Raji (cell line): ENCODE results near the gene CYBA.

ENCODE experiments used
- POLR2A ChIP-seq: IDR thresholded peaks from 2 replicates; pipeline ENCODE4 v1.6.1; 2011; ENCODE audit warnings: low read depth, low read length, control low read depth; ENCODE audit not compliant: insufficient read depth

CYBA gene

DNA sequence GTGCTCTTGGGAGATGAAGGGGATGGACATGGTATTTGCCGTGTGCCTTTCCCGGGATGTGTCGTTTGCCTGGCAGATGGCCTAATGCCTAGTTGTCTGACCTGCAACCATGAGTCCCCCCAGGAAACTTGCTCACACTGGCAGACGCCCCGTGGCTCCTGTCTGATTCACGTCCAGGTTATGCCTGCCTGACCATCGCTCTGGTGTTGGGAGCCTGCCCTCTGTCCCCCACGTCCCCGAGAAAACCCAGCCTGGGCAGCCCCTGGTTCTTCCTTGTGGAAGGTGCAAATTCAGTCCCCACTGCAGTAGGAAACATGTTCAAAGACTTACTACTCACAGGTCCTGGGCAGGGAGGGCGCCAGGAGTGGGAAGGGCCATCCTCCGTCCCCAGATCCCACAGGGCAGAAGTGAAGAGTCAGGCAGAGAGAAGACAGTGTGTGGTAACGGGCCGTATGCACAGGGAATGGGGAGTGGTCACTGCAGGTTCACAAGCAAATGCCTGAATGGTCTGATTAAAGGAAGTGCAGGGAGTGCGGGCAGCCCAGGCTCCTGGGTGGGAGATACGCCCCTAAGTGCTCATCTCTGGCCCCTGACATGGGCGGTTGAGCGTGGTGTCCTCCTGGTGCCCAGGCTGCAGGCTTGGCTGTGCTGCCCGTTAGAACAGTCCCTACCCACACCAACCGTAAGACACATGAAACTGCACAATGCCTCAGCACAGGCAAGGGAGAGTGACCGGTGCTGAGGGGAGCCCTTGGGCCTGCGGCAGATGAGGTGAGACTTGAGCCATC is 39.7 kb upstream of the CYBA start:
- TF ChIP-seq POLR2A: no peak

DNA sequence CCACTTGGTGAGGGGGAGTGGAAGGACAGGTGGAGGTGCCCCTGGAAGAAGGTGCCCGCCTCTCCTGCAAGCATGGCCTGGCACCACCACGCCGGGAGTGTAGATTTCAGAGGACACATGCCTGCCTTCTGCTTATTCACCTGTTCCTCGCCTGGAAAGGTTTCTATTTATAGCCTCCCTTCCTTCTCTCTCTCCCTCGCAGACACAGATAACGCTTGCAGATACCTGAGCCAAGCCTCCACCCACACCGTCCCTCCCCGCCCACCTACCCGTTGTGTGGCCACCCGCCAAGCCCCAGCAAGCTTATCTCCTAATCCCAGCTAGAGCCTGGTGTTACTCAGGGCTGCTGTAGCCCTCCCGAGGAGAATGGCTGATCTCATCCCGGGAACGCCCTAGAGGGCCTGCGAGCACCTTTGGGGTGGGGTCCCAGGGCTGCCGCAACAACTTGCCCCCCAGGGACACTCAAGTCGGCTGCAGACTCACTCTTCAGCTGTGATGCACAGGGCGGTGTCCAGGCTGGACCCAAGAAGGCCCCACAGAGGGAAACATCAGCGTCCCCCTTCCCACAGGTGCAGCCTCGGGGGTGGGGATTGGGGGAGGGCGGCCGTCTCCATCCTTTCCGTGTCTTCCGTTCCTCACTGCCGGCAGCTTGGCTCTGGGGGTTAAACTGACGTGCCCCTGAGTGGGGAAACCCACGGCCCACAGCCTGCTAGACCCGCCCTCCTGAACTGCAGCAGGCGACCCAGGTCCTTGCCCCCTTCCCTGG is 37.3 kb upstream of the CYBA start:
- TF ChIP-seq POLR2A: no peak

DNA sequence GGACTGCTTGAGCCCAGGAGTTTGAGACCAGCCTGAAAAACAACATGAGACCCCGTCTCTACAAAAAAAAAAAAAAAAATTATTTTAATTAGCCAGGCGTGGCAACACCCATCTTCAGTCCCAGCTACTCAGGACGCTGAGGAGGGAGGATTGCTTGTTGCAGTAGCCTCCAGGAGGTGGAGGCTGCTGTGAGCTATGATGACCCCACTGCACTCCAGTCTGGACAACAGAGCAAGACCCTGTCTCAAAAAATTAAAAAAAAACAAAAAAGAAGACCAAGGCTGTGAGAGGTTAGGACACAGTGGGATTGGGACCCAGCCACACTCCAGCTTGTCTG is 36.8 kb upstream of the CYBA start:
- TF ChIP-seq POLR2A: no peak

DNA sequence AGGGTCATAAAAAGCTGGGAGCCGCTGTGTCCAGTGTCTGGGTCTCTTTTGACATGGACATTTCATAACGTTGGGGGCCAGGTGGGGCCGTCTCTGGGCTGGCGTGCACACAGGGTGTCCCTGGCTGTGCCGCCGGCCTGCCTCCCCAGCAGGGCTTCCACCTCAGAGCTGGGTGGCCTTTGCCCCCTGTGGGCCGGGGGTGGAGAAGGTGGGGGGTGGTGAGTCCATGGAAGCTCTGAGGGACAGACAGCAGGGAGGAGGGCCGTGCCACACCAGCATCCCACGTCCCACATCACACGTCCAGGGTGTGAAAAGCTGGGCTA is 36.4 kb upstream of the CYBA start:
- TF ChIP-seq POLR2A: no peak

- TF ChIP-seq POLR2A: peak; percentile 35; the same call in 1 of the 2 replicates
Observed at GRCh38 chr16:88686439-88687253, 35.8 kb upstream of the CYBA start, which contains the start of gene SNAI3. TSS of gene SNAI3 (minus strand) at chr16:88686507. CDS start at chr16:88686406, 101 bp downstream.

GRCh38 chr16:88686062-88686438 is 35.2 kb upstream of the CYBA start:
- no peak for TF ChIP-seq POLR2A

DNA sequence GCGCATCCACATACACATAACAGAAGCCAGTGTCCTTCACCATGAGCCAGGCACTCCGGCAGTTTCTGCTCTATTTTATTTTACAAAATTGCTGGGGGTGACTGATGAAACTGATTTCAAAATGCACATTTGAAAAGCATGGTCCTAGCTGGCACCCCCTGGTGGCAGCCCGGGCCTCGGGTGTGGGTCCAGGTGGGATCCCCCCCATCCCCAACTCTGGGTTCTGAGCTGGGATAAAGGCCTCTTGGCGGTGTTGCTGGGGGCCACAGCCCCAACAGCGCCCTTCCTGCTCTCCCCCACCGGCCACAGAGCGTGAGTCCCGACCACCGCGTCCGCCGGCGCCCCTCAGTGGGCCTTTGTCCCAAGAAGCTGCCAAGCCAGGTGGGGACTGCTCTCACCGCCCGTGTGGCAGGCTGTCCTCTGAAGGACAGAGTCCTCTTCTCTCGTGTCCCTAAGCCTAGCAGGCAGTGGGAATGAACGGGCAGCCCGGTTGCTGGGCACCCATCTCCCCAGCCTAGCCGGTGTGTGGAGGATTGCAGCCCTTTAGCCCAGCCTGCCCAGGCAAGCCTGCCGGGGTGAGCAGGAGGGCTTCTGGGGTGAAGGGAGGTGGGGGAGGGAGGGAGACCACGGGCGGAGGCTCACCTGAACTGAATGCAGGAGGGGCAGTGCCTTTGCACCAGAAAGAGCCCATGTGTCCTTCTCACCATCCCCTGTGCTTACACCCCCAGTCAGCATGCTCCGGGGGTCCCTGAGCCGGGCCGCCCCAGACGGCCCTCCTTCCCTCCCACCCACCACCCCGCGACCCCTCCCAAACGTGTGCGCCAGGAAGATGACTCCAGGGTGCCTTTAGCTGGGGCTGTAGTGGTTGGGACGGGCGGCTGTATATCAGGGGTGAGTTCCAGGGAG is 34.6 kb upstream of the CYBA start:
- no peak for TF ChIP-seq POLR2A

DNA sequence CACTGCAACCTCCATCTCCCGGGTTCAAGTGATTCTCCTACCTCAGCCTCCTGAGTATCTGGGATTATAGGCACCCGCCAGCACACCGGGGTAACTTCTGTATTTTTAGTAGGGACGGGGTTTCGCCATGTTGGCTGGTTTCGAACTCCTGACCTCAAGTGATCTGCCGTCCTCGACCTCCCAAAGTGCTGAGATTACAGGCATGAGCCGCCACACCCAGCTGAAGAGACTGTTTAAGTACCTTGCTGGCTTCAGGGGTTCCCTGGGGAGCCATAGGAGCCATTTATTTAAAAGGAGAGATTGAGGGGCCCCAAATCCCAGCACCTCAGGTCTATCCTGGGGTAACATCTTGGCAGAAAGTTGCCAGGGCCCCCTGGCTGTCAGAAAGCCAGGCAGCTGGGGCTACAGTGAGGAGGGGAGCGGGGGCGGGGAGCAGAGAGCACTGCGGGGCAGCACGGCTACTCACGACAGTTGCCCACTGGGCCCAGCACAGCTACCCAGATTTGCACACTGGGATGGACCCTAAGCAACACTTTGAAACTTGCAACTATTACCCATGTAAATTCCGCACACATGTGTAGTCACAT is 33.8 kb upstream of the CYBA start:
- TF ChIP-seq POLR2A: no peak

GRCh38 chr16:88681709-88682451 is 31.0 kb upstream of the CYBA start:
- TF ChIP-seq POLR2A: peak; percentile 50; the same call in 1 of the 2 replicates

- no peak for TF ChIP-seq POLR2A
Observed at GRCh38 chr16:88681084-88681680, 30.3 kb upstream of the CYBA start.

- no peak for TF ChIP-seq POLR2A
Observed at GRCh38 chr16:88680554-88681083, 29.8 kb upstream of the CYBA start.

- TF ChIP-seq POLR2A: no peak
Observed at GRCh38 chr16:88678224-88678979, 27.5 kb upstream of the CYBA start.
